Measurements from ENCODE around the gene LRRC39. TPM values are rescaled to one million over a fixed set of nuclear protein-coding genes. Genes with fewer than 3 reads are reported as not detected.

LRRC39 gene
- total RNA-seq, 1 donor from 2014 or later, result 1.2 TPM

DNA sequence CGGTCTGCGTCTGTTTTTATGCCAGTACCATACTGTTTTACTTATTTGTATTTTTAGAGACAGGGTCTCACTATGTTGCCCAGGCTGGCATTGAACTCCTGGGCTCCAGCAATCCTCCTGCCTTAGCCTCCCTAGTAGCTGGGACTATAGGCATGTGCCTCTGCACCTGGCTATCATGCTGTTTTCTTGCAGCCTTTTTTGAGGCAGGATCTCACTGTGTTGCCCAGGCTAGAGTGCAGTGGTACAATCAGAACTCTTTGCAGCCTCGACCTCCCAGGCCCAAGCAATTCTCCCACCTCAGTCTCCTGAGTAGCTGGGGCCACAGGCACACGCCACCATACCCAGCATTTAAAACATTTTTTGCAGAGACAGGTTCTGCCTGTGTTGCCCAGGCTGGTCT lies 5.3 kb upstream of the LRRC39 start:
- Histone ChIP-seq H3K27ac (no peak overlapping the region), H3K4me1 (peaks cover 2% of the 10 kb centered on the region), H3K4me3 (no peak overlapping the region), H3K36me3 (no peaks in the 10 kb centered on the region), H3K9me3 (no peaks in the 10 kb centered on the region), H3K27me3 (no peaks in the 10 kb centered on the region)
- intact Hi-C loops (cut with DNase I), result no loop called here
- no peak for DNase-seq (ENCODE audit: extremely low spot score in 2 of 2)
- TF ChIP-seq POLR2AphosphoS5 (IDR thresholded peaks at IDR 0.05; ENCODE audit: insufficient read depth in 1 of 2, low read depth in 1 of 2) (no peak), POLR2A (IDR thresholded peaks at IDR 0.05) (no peak)
- TF ChIP-seq, protein P1, sequence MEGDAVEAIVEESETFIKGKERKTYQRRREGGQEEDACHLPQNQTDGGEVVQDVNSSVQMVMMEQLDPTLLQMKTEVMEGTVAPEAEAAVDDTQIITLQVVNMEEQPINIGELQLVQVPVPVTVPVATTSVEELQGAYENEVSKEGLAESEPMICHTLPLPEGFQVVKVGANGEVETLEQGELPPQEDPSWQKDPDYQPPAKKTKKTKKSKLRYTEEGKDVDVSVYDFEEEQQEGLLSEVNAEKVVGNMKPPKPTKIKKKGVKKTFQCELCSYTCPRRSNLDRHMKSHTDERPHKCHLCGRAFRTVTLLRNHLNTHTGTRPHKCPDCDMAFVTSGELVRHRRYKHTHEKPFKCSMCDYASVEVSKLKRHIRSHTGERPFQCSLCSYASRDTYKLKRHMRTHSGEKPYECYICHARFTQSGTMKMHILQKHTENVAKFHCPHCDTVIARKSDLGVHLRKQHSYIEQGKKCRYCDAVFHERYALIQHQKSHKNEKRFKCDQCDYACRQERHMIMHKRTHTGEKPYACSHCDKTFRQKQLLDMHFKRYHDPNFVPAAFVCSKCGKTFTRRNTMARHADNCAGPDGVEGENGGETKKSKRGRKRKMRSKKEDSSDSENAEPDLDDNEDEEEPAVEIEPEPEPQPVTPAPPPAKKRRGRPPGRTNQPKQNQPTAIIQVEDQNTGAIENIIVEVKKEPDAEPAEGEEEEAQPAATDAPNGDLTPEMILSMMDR (IDR thresholded peaks at IDR 0.05), result no peak

DNA sequence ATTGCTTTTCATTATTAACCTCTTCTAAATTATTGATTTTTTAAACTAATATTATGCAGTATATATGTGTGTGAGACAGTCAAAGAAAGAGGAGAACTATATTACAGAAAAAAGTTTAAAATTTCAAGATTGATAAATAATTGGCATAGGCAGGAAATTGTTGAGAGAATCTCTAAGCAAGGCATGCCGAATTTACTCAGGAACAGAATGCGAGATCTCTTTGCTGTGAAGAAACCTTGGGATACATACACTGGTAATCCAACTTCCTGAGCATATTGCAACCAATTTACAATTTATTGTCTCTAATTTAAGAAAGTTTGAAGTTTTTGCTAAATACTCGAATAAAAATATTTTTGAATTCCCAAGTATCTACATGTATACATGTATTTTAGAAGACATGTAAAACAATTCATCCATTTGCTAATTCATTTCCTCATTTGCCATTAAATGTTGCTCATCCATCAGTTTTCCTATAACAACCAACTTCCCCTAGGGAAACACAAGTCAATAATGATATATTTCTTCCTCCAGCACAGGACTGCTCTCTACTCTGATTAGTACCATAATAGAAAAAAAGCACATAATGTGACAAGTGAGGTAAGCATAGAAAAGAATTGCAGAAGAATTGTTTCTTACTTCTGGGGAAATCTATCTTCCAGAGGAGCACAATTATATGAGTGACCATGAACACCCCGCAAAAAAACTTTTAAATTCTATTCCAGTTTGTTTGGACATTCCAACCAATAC lies 588 bp downstream of the LRRC39 start:
- DNase-seq (ENCODE audit: extremely low spot score in 2 of 2), result no peak
- H3K27ac ChIP-seq, result no peak overlapping the region

DNA sequence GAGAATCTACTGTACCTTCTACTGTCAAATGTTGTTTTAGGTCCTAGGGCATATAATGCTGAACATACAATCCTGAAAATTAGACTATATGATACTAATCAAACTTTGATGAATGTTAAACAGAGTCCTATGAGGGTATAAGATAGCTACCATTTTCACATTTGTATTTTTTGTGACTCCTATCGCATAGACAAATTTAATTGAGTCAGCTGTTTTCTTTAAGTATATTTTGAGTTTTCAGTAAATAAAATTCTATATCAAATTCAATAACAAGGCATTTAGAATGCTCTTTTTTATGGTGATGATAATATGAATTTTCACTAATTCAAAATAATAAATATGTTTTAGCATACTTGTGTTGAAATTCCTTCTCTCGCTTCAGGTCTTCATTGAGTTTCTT lies 10.0 kb downstream of the LRRC39 start:
- H3K27ac ChIP-seq, result no peak overlapping the region
- intact Hi-C loops (cut with DNase I), result no loop called here
- no peaks in the 10 kb centered on the region for H3K9me3 ChIP-seq
- no peak overlapping the region for H3K4me3 ChIP-seq
- TF ChIP-seq POLR2A (IDR thresholded peaks at IDR 0.05), result no peak
- H3K27me3 ChIP-seq, result no peaks in the 10 kb centered on the region
- H3K4me1 ChIP-seq, result no peaks in the 10 kb centered on the region
- DNase-seq (ENCODE audit: extremely low spot score in 2 of 2), result no peak
- no peaks in the 10 kb centered on the region for H3K36me3 ChIP-seq

More for the DNA sequence above, 588 bp downstream of the LRRC39 start:
- no peak for TF ChIP-seq POLR2AphosphoS5 (IDR thresholded peaks at IDR 0.05; ENCODE audit: insufficient read depth in 1 of 2, low read depth in 1 of 2)
- no peak for TF ChIP-seq POLR2A (IDR thresholded peaks at IDR 0.05)
- TF ChIP-seq, protein P1 (IDR thresholded peaks at IDR 0.05), result no peak
- no peak overlapping the region for H3K4me3 ChIP-seq
- no peaks in the 10 kb centered on the region for H3K36me3 ChIP-seq
- intact Hi-C loops (cut with DNase I), result no loop called here
- no peaks in the 10 kb centered on the region for H3K27me3 ChIP-seq
- no peaks in the 10 kb centered on the region for H3K4me1 ChIP-seq
- H3K9me3 ChIP-seq, result no peaks in the 10 kb centered on the region

DNA sequence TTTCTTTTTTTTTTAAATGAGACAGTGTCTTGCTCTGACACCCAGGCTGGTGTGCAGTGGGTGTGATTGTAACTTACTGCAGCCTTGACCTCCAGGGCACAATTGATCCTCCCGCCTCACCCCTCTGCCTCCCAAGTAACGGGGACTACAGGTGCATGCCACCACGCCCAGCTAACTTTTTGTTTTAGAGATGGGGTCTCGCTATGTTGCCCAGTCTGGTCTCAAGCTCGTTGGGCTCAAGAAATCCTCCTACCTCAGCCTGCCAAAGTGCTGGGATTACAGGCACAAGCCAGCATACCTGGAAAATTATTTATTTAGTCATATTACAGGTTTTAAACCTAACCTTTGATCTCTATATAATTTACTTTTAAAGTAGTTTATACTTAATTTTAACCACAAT lies 13.4 kb downstream of the LRRC39 start:
- Histone ChIP-seq H3K27me3 (no peaks in the 10 kb centered on the region), H3K4me3 (no peak overlapping the region), H3K9me3 (no peaks in the 10 kb centered on the region), H3K4me1 (no peaks in the 10 kb centered on the region), H3K36me3 (no peaks in the 10 kb centered on the region), H3K27ac (no peak overlapping the region)
- intact Hi-C loops (cut with DNase I), result no loop called here
- TF ChIP-seq, protein P1 (IDR thresholded peaks at IDR 0.05), result no peak
- TF ChIP-seq POLR2A (IDR thresholded peaks at IDR 0.05) (no peak), POLR2AphosphoS5 (IDR thresholded peaks at IDR 0.05; ENCODE audit: insufficient read depth in 1 of 2, low read depth in 1 of 2) (no peak)
- no peak for DNase-seq (ENCODE audit: extremely low spot score in 2 of 2)

DNA sequence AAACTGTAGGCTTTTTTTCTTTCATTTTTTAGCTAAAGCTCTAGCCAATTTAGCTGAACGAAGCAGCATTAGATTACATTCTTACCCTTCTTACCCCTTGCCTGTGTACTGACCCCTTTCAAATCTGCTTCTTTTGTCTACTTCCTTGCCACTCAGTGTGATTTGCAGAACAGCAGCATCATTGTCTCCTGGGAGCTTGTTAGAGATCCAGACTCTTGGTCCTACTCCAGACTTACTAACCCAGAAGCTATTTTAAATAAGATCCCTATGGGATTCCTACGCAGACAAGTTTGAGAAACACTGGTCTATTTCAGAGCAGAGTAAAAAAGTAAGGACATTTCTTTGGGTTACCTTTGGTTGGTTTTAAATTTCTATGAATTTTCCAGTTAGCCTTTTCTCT lies 13.8 kb downstream of the LRRC39 start:
- H3K36me3 ChIP-seq, result no peaks in the 10 kb centered on the region
- H3K9me3 ChIP-seq, result no peaks in the 10 kb centered on the region
- intact Hi-C loops (cut with DNase I), result no loop called here
- no peaks in the 10 kb centered on the region for H3K27me3 ChIP-seq
- H3K4me1 ChIP-seq, result no peaks in the 10 kb centered on the region
- H3K27ac ChIP-seq, result no peak overlapping the region
- H3K4me3 ChIP-seq, result no peak overlapping the region
- TF ChIP-seq POLR2A (IDR thresholded peaks at IDR 0.05), result no peak
- TF ChIP-seq, protein P1 (IDR thresholded peaks at IDR 0.05), result no peak
- no peak for TF ChIP-seq POLR2AphosphoS5 (IDR thresholded peaks at IDR 0.05; ENCODE audit: insufficient read depth in 1 of 2, low read depth in 1 of 2)
- DNase-seq (ENCODE audit: extremely low spot score in 2 of 2), result no peak
